ENCODE results near the gene CARS1.

The CARS1 gene

GRCh38 chr11:2994336-2994730, 62.9 kb downstream of the CARS1 start:
- in situ Hi-C loops (cut with HindIII; ENCODE audit: low sequenced_read_pairs): no loop called here

GRCh38 chr11:2992997-2993325, 64.3 kb downstream of the CARS1 start:
- in situ Hi-C loops (cut with HindIII; ENCODE audit: low sequenced_read_pairs): no loop called here

- in situ Hi-C loops (cut with HindIII; ENCODE audit: low sequenced_read_pairs): no loop called here
Observed at GRCh38 chr11:2992234-2992996, 64.8 kb downstream of the CARS1 start, which contains the start of gene NAP1L4. Gene NAP1L4, minus strand, starts transcription at chr11:2992329. Its CDS starts 13,109 bp downstream, at chr11:2979220.

GRCh38 chr11:2991452-2992233, 65.6 kb downstream of the CARS1 start:
- in situ Hi-C loops (cut with HindIII; ENCODE audit: low sequenced_read_pairs): no loop called here

GRCh38 chr11:2990617-2991451, 66.4 kb downstream of the CARS1 start:
- in situ Hi-C loops (cut with HindIII; ENCODE audit: low sequenced_read_pairs): no loop called here

- in situ Hi-C loops (cut with HindIII; ENCODE audit: low sequenced_read_pairs): no loop called here
Observed at GRCh38 chr11:2989551-2989950, 67.7 kb downstream of the CARS1 start.

- in situ Hi-C loops (cut with HindIII; ENCODE audit: low sequenced_read_pairs): no loop called here
Observed at GRCh38 chr11:2989006-2989405, 68.2 kb downstream of the CARS1 start.

- in situ Hi-C loops (cut with HindIII; ENCODE audit: low sequenced_read_pairs): no loop called here
Observed at GRCh38 chr11:2987881-2988861, 69.1 kb downstream of the CARS1 start.

GRCh38 chr11:2983908-2984307, 73.3 kb downstream of the CARS1 start:
- in situ Hi-C loops (cut with HindIII; ENCODE audit: low sequenced_read_pairs): no loop called here

GRCh38 chr11:2982214-2982613, 75.0 kb downstream of the CARS1 start:
- in situ Hi-C loops (cut with HindIII; ENCODE audit: low sequenced_read_pairs): no loop called here

- in situ Hi-C loops (cut with HindIII; ENCODE audit: low sequenced_read_pairs): no loop called here
Observed at GRCh38 chr11:2981130-2981529, 76.1 kb downstream of the CARS1 start.

- in situ Hi-C loops (cut with HindIII; ENCODE audit: low sequenced_read_pairs): no loop called here
Observed at GRCh38 chr11:2980168-2980840, 76.9 kb downstream of the CARS1 start.

GRCh38 chr11:2977113-2977512, 80.1 kb downstream of the CARS1 start:
- in situ Hi-C loops (cut with HindIII; ENCODE audit: low sequenced_read_pairs): no loop called here

- in situ Hi-C loops (cut with HindIII; ENCODE audit: low sequenced_read_pairs): no loop called here
Observed at GRCh38 chr11:2976294-2977063, 80.7 kb downstream of the CARS1 start.

- in situ Hi-C loops (cut with HindIII; ENCODE audit: low sequenced_read_pairs): no loop called here
Observed at GRCh38 chr11:2975594-2975993, 81.6 kb downstream of the CARS1 start.

GRCh38 chr11:2974272-2974671, 83.0 kb downstream of the CARS1 start:
- in situ Hi-C loops (cut with HindIII; ENCODE audit: low sequenced_read_pairs): no loop called here

GRCh38 chr11:2968341-2968900, 88.8 kb downstream of the CARS1 start:
- in situ Hi-C loops (cut with HindIII; ENCODE audit: low sequenced_read_pairs): no loop called here

- in situ Hi-C loops (cut with HindIII; ENCODE audit: low sequenced_read_pairs): no loop called here
Observed at GRCh38 chr11:2964782-2965181, 92.4 kb downstream of the CARS1 start.

GRCh38 chr11:2963761-2964160, 93.5 kb downstream of the CARS1 start:
- in situ Hi-C loops (cut with HindIII; ENCODE audit: low sequenced_read_pairs): no loop called here

Measured in DLD1 (cell line).